COR-L47 (cell line): ENCODE results near the gene PCSK6.
"Not testable (repeated sequence)": the region's sequence is repeated elsewhere in the genome, so short reads cannot be mapped to it uniquely, and the experiment has no call there.

Source experiments
- DNase-seq: peaks from one replicate; lab custom pipeline; 2025; lab: John Stamatoyannopoulos, UW

The PCSK6 gene

DNA sequence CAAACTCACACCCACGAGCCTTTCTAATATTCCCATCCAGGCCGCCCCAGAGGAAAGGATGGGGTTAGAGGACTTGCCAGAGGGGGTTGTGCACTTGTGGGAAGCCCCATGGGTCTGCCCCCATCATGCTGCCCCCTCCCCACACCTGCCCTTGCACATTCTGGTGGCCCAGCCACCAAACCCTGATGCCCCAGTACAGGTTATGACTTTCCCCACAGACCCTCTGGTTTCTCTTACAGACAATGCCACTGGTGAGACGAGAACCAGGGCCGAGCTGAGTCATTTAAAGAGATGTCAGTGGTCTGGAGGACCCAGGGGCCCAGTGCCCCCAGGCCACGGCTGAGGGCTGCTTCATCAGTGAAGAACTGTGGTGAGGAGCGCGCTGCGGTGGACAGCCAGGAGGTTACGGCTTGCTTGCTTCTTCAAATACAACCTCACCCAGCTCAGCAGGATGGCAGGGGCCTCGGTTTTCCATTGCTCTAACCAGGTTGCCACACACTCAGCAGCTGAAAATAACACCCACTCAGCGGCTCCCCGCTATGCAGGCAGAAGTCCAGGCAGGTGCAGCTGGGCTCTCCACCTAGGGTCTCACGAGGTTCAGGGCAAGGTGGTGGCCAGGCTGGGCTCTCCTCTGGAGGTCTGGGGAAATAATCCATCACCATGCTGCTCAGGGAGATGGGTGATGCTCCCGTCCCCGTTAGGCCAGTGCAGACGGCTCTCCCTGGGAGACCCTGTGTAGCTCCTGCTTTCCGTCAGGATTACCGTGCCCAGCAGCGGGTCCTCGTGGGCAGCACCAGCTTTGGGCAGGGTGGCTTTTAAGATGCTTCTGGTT lies 180.7 kb downstream of the PCSK6 start:
- DNase-seq, result no peak

DNA sequence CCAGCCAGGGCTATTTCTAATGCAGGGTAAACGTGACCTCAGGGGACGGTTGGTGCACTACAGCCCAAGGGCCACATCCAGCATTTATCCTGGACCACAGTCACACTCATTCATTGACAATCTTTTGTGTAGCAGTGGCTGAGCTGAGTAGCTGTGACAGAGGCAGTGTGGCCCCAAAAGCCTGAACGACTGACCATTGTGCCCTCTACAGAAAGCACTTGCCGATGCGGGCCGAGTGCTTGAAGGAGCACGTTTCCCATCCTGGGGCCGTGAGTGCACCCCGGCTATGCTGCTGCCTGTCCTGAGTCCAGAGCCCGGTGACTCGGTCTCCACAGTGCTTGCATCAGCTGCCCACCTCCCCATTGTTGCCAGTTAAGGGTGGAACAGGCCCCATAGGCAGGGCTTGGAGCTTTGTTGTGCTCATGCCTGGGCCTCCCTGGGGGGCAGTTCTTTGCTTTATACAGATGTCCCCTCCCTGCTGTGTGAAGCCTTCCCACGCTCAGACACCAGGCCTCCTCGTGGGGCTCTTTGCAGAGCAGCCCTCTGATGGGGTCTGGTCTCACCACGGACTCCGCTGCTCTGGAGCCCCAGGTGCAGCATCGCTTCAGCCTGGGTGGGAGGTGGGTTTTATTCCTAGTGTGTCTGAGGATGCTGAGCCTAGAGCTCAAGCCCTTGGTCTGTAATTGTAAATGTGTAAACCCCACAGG lies 181.5 kb downstream of the PCSK6 start:
- no peak for DNase-seq

DNA sequence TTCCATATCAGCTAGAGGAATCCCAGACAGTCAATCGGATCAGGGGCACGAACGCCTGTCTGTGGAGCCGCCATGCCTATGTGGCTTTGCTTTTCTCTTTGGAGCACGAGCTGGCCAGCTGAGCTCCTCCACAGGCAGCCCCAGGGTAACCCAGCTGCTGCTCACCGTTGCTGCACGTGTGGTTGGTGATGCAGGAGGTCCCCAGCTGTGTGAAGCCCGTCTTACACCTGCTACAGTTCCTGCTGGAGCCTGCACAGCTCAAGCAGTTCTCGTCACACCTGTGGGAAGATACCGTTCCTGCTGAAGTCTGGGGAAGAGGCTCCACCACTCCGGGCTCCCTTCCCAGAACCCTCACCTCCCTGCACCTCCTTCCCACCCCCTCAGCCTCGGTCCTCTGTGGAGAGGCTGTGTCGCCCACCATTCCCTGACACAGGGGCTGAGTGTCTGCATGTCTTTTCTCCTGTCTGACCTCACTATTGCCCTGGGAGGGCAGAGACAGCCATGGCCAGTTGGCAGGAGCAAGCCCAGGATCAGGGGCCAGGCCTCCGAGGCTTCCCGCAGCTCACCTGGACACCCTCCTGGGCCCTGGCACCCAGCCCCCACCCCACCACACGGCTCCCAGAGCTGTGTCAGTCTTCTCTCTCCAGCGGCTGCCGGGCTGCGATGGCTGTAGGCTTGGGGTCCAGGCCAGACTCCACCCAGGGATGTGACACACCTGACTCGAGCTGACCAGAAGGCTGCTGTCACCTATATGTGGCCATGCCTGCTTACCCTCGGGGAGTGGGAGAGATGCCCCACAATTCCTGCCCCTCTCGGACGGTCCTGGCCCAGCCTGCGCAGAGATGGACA lies 182.2 kb downstream of the PCSK6 start:
- DNase-seq, result no peak

DNA sequence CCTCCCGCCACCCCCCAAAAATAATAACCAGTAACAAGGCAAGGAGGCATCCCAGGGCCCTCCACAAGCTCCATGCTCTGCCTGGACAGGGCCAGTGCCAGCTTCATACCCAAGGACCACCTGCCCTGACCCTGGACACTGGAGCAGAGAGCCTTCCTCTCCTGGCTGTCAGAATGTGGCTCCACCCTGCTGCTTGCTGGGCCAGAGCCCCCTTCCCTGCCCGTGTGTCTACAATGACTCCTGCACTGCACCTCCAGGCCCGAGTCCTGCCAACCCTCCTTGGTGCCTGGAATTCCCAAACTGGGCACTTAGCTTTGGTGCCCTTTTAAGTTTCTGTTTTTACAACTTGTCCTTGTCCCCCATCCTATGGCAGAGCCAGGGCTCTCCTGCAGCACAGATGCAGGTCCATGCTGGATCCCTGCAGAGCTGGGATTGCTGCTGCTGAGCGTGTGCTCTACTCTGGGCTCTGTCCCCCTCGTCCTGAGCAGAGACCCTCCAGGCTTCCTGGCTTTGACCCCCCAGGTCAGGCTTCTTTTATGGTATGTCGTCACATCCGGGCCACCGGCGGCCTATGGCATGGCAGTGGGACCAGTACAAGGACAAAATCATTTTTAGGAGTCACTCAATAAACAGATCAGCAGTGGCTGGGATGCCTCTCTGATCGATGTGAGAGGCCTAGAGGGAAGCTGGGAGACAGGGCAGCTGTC lies 183.0 kb downstream of the PCSK6 start:
- no peak for DNase-seq

DNA sequence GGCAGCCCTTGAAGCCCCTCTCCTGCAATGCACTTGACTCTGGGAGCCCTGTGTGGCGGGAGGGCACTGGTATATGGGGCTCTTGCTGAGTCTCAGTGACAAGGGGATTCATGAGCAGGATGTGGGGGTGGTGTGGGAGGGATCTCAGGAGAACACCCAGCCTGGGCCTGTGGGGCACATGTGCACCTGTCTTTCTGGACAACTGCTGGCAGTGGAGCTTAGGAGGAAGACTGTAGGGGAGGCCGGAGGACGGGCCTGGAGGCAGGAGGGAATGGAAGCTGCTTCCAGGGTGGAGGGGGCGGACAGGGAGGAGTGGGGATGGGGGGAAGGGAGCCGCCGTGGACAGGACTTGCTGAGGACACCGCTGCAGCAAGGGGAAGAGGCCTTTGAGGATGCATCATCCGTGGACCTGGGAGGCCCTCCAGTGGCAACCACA lies 183.7 kb downstream of the PCSK6 start:
- no peak for DNase-seq

DNA sequence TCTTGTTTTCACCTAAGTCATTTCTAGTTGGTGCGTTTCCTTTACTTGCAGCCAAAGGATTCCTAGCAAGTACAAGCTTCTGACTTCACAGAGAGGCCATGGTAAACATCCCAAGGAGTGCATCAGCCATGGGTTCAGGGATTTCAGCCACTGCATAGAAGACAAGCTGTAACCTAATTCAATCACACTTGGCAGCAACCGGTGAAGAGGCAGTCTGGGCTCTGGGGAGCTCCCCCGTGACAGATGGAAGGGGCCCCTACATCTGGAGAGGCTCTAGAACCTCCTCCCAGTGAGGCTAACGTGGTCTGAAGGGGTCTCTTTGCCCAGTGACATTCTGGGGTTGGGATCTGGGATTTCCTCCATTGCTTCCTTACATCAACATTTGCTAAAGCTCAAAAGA lies 186.1 kb downstream of the PCSK6 start:
- no peak for DNase-seq

DNA sequence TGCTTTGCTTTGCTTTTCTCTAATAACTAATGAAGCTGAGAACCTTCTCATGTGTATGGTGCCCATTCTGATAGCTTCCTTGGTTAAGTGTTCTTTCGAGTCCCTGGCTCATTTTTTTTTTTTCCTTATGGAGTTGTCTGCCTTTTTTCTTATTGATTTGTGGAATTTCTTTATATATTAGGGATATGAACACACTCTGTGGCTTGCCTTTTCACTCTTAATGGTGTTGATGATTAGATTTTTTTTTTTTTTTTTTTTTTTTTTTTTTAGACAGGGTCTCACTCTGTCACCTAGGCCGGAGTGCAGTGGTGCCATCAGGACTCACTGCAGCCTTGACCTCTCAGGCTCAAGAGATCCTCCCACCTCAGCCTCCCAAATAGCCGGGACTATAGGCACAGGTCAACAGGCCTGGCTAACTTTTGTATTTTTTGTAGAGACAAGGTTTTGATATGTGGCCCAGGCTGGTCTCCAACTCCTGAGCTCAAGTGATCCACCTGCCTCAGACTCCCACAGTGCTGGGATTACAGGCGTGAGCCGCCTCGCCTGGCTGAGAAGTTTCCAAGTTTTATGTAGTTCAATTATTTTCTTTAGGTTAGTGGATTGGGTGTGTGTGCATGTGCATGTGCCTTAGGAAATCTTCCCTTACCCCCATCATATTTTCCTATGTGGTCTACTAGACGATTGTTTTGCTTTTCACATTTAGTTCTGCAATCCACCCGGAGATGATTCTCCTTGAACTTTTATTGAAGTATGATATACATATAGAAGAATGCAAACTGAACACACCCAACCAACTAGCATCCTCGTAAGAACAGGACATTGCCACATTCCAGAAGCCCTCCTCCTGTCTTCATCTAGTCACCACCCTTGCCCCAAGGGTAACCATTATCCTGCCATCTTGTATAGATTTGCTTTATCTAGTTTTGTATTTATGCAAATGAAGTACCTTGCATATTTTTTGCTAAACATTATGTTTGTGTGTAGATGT lies 192.8 kb downstream of the PCSK6 start:
- DNase-seq, result no peak

DNA sequence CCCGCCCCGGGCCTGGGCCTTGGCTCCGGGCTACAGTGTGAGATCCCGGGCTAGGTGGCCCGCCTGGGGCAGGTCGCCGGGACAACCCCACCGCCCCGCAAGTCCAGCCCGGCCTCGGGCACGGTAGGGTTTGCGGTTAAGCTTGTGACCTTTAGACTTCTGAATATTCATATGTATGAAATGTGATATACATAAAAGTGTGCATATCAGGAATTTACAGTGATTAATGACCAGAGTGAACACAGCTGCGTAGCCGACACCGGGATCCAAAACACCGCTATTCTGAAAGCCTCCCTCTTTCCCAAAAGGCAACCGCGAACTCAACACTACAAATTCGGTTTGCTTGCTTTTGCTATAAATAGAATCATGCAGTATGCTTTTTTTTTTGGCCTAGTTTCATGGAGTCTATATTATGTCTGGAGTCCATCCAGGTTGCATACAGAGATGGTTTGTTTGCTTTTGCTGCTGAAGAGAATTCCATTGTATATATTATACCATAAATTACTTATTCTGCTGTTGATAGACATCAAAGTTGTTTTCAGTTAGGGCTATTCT lies 193.8 kb downstream of the PCSK6 start:
- no peak for DNase-seq

DNA sequence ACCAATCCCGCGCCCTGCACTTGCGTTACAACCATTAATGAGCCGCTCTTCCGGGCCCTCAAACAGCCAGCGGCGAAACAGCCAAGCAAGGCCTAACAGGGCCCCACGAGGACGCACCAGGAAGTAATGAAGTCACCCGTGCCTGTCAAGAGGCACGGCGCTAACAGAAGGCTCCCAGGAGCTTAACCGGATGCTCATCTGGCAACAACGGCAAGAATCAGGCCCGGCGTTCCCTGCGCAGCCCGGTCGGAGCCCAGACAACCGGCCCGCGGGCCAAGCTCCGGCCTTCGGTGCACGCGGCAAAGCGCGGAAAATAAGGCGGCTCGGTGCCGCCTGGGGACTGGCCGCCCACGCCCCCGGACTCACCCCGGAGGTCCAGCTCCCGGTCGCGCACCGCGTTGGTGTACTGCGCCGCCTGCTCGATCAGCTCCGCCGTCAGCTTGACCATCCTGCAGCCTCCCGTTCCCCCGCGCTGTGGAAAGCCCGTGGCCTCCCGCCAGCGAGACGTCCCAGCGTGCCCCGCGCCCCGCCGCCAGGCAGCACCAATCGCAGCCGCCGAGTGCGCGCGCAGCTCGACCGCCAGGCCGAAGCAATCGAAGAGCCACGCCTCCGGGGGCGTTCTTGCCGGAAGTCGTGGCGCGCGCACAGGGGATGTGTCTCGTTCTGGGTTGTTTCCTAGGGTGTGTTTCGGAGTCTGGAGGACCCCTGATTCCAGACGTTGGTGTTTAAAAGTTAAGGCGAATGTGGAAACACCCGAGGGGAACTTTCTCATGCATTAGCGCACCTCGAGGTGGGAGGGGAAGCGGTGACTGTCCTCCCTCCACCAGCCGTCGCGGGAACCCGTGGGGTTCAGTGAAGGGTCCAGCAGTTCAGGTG lies 194.5 kb downstream of the PCSK6 start, which contains the start of gene SNRPA1:
Gene SNRPA1 (minus strand): TSS at position 518 of the 876 bp plus-strand sequence. CDS start 70 bp downstream, at position 448.
- DNase-seq, result peak; percentile 94

DNA sequence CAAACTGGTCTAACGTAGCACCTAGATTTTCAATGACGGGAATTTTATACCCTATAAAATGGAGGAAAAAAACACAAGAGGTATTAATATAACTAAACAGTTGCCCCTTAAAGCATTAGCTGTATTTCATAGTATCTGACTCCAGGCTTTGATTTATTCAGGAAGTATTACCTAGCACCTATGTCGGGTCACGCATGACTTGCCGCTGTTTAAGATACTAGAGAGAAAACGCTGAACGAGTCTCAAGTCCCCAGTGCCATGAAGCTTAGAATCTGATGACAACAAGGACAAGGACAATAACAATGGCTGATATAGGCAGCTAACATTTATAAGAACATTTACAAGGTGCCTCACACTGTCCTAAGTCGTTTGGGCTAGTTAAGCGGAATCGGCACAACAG lies 196.4 kb downstream of the PCSK6 start:
- no peak for DNase-seq

DNA sequence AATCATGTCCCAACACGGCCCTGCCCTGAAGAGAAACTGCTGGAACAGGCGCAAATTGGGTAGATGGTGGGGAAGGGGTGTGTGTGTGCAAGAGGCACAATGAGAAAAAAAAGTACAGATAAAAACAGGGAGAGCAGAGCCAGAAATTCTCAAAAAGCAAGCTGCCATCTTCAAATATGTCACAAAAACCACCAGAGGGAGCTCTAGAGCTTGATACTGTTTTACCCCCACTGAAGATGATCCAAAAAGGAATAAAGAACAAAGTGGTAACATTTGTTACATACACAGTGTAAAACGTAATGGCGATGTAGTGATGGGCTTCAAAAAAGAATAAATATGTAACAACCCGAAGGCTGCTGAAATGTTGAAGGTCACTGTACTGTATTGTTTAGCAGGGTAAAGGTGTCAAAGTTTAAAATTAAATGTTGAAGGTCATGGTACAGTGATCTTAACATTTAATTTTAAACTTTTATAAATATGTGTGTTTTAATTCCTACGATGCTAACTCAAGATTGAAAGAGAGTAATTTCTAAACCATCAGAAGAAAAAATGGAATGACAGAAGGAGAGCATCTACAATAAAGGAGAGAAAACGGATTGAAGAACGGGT lies 200.5 kb downstream of the PCSK6 start:
- peak; percentile 50 for DNase-seq

DNA sequence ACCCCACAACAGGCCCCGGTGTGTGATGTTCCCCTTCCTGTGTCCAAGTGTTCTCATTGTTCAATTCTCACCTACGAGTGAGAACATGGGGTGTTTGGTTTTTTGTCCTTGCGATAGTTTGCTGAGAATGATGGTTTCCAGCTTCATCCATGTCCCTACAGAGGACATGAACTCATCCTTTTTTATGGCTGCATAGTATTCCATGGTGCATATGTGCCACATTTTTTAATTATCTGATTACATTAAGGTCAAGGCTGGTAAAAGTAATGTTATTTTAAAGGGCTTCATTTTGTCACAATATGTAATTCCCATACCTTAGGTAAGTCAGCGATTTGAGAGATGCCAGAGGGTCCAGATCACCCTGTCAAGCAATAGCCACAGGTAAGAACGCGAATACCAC lies 202.2 kb downstream of the PCSK6 start:
- not testable (repeated sequence) for DNase-seq

DNA sequence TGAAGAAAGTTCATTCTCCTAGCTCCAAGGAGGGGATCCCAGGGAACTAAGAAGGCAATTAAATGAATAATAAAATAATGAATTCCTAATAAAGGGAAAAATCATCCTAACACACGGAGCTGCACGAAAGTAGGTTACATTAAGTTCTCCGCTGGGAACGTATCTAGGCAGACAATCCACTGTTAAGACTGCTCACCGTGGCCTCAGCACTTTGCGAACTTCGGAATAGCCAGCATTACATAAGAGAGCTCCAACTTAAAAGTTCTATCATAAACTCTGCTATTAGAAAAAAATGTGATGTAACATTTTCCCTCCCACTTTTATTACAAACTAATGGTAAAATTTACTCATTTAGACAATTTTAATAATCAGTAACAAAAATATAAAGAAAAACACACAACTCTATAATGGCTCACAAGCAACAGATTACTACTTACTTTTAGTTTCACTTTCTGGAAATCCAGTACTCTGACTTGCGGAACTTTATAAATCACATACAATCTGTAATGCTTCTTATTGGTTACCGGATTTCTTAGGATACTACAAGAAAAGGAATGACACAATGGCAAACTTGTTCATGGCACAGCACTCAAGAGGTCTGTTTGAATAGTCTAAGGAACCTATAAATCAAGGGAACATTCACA lies 202.9 kb downstream of the PCSK6 start:
- DNase-seq, result no peak

DNA sequence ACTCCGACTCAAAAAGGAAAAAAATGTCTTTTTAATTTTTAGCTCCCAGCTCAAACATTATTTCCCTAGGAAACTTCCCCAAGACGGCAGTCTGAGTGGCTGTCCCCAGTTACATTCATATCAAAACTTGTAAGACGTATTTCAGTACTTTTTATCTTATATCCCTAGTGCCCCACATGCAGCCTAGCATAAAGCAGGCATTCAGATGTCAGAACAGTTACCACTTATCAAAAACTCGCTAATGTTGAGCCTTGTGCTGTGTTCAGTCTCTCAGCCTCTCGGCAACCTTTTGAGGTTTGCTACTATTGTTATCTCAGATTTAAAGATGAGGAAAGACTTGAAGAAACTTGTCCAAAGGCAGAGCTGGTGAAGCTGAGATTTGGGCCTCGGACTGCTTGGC lies 205.6 kb downstream of the PCSK6 start:
- no peak for DNase-seq

DNA sequence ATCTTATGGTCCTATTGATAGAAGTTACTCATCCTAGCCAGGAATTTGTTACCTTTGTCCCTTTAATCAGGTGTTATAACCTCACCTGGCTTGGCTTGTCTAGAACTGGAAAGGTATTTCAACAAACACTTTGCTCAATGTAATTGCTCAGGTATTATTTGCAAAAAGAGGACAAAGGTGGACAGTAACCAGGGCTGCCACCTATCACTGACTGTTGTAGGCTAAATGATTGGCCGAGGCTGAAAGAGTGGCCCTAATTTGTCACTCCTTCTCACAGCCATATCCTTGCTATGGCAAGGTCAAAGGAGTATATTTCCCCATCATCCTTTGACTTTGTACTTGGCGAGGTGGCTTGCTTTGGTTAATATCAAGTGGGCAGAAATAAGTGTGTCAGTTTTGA lies 209.5 kb downstream of the PCSK6 start:
- no peak for DNase-seq

DNA sequence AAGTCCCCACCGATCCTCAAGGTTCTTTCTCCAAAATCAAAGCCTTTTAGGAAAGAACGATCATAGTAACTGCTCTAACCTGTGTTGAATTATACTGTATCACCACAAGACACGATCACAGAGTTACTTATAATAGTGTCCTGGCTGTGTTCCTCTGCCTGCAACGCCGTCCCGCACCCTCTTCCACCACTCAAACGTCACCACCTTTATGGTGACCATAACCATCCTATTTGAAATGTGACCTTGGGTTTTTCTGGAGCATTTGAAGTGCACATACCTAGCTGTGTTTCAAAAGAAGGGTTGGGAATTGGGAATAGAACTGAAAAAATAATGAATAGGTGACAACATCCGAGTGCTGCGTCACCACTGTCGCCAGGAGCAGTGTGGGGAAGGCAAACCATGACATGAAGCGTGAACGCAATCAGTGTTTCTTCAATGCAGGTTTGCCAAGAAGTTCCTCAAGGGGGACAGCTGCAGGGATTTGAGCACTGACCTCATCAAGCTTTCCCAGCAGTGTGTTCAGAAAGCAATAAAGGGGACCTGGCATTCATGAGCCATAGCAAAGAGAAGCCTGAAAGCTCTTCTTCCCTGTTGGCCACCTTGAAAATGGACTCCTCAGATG lies 211.5 kb downstream of the PCSK6 start:
- no peak for DNase-seq

DNA sequence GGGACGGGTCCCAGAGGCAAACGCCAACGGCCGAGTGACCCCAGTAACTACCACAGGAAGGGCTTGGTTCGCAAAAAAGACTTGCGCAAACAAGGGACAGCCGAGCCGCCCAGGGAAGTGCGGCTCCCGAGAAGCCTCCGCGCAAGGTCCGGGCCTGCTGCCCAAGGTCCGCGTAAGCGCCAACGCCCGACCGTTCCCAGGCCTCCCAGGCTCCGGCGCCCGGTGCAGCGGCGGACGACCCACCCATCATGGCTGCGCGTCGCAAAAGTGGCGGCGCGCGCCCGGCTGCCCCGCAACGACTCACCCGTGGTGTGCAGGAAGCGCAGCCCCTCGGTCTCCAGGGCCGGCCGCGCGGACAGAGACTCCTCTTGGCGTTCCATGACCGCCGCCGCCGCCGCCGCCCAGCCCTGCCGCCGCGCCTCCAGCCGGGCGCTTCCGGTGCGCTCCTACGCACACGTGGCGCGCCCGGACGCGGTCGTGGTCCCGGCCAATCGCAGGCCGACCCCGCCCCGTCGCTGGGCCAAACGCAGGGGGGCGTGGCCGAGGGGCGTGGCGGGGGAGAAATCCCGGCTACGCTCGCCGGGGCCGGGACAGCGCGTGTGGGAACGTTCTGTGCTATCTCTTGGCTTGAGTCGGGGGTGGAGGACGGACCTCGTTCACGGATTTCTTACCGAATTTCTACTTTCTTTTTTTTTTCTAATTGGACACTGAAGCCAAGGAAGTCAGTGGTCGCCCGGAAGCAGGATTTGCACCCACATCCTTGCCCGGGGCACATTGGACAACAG lies 212.3 kb downstream of the PCSK6 start, which contains the start of gene SELENOS:
Gene SELENOS (minus strand): TSS at position 448 of the 785 bp plus-strand sequence. CDS start 68 bp downstream, at position 380.
- peak; percentile 89 for DNase-seq
